Ectodermal cell (in vitro differentiated cells): ENCODE measurements around the gene DNAJB14.

Experiments
- H3K27ac ChIP-seq: 2 replicates; pipeline ENCODE4 v1.7.0; 2013; ENCODE audit warnings: mild to moderate bottlenecking, low read depth, low read length; ENCODE audit not compliant: insufficient read depth, poor library complexity, severe bottlenecking
- H3K27me3 ChIP-seq: 2 replicates; pipeline ENCODE4 v1.7.0; 2013; ENCODE audit warnings: mild to moderate bottlenecking, low read length; ENCODE audit not compliant: insufficient read depth, control insufficient read depth, poor library complexity, severe bottlenecking
- H3K36me3 ChIP-seq: one replicate; pipeline ENCODE4 v1.7.0; 2013; ENCODE audit warnings: low read length; ENCODE audit not compliant: control insufficient read depth, insufficient read depth
- H3K4me1 ChIP-seq: one replicate; pipeline ENCODE4 v1.7.0; 2013; ENCODE audit warnings: low read length; ENCODE audit not compliant: control insufficient read depth, insufficient read depth
- H3K4me3 ChIP-seq: 2 replicates; pipeline ENCODE4 v1.7.0; 2013; ENCODE audit warnings: low read depth, low read length, control low read depth; ENCODE audit not compliant: insufficient read depth
- H3K9me3 ChIP-seq: 2 replicates; pipeline ENCODE4 v1.7.0; 2013; ENCODE audit warnings: mild to moderate bottlenecking, low read length, moderate library complexity; ENCODE audit not compliant: control insufficient read depth
- WGBS, 2 experiments: methylation state at CpG; one replicate each; pipeline ENCODE4 v1.1.7; 2013; ENCODE audit warnings: missing lambda C conversion rate in 2 of 2; 5-methylcytosine and 5-hydroxymethylcytosine counted together

Gene DNAJB14

GRCh38 chr4:99855678-99856077, 90.7 kb downstream of the DNAJB14 start:
- no peaks in the 10 kb centered on the region for H3K4me1 ChIP-seq
- no peaks in the 10 kb centered on the region for H3K27me3 ChIP-seq
- no peak overlapping the region for H3K4me3 ChIP-seq
- H3K27ac ChIP-seq, result no peak overlapping the region
- no peaks in the 10 kb centered on the region for H3K36me3 ChIP-seq
- H3K9me3 ChIP-seq, result no peaks in the 10 kb centered on the region
- WGBS, 2 experiments, result 100% methylated on average over 1 of the region's 1 CpG

GRCh38 chr4:99853999-99854398, 92.4 kb downstream of the DNAJB14 start:
- Histone ChIP-seq H3K27me3 (no peaks in the 10 kb centered on the region), H3K9me3 (no peaks in the 10 kb centered on the region), H3K4me3 (no peak overlapping the region), H3K27ac (no peak overlapping the region), H3K4me1 (no peaks in the 10 kb centered on the region), H3K36me3 (no peaks in the 10 kb centered on the region)
- WGBS, 2 experiments, result 84% methylated on average over 1 of the region's 1 CpG

- Histone ChIP-seq H3K36me3 (no peaks in the 10 kb centered on the region), H3K27ac (no peak overlapping the region), H3K9me3 (no peaks in the 10 kb centered on the region), H3K4me3 (no peak overlapping the region), H3K27me3 (no peaks in the 10 kb centered on the region), H3K4me1 (no peaks in the 10 kb centered on the region)
- WGBS, 2 experiments, result 88 to 97% methylated on average over 2 to 3 of the region's 3 CpGs
Observed at GRCh38 chr4:99853190-99853589, 93.2 kb downstream of the DNAJB14 start.

GRCh38 chr4:99852199-99852749, 94.1 kb downstream of the DNAJB14 start:
- no peaks in the 10 kb centered on the region for H3K36me3 ChIP-seq
- 96 to 100% methylated on average over 3 of the region's 3 CpGs for WGBS, 2 experiments

GRCh38 chr4:99848591-99849001, 97.8 kb downstream of the DNAJB14 start:
- Histone ChIP-seq H3K4me3 (no peak overlapping the region), H3K27ac (no peak overlapping the region), H3K36me3 (no peaks in the 10 kb centered on the region), H3K4me1 (no peaks in the 10 kb centered on the region), H3K27me3 (no peaks in the 10 kb centered on the region), H3K9me3 (no peaks in the 10 kb centered on the region)
- WGBS, 2 experiments, result 95 to 96% methylated on average over 4 of the region's 4 CpGs

More at GRCh38 chr4:99852199-99852749, 94.1 kb downstream of the DNAJB14 start:
- Histone ChIP-seq H3K9me3 (no peaks in the 10 kb centered on the region), H3K4me3 (no peak overlapping the region), H3K27ac (no peak overlapping the region), H3K27me3 (no peaks in the 10 kb centered on the region), H3K4me1 (no peaks in the 10 kb centered on the region)

GRCh38 chr4:99847362-99847976, 98.9 kb downstream of the DNAJB14 start:
- Histone ChIP-seq H3K9me3 (no peaks in the 10 kb centered on the region), H3K4me3 (no peak overlapping the region), H3K4me1 (no peaks in the 10 kb centered on the region), H3K27ac (no peak overlapping the region), H3K27me3 (no peaks in the 10 kb centered on the region), H3K36me3 (no peaks in the 10 kb centered on the region)
- WGBS, 2 experiments, result 83 to 85% methylated on average over 10 of the region's 10 CpGs

GRCh38 chr4:99846891-99847290, 99.5 kb downstream of the DNAJB14 start:
- Histone ChIP-seq H3K27ac (no peak overlapping the region), H3K27me3 (no peaks in the 10 kb centered on the region), H3K36me3 (no peaks in the 10 kb centered on the region), H3K9me3 (no peaks in the 10 kb centered on the region), H3K4me3 (no peak overlapping the region), H3K4me1 (no peaks in the 10 kb centered on the region)
- WGBS, 2 experiments, result 93 to 100% methylated on average over 1 of the region's 1 CpG
